ENCODE results near the gene NAPSA. TPM values are rescaled to one million over a fixed set of nuclear protein-coding genes. Genes with fewer than 3 reads are reported as not detected.

Gene NAPSA
- total RNA-seq, 2 donors from 2014 or later: 0.31 TPM; not detected in 1

DNA sequence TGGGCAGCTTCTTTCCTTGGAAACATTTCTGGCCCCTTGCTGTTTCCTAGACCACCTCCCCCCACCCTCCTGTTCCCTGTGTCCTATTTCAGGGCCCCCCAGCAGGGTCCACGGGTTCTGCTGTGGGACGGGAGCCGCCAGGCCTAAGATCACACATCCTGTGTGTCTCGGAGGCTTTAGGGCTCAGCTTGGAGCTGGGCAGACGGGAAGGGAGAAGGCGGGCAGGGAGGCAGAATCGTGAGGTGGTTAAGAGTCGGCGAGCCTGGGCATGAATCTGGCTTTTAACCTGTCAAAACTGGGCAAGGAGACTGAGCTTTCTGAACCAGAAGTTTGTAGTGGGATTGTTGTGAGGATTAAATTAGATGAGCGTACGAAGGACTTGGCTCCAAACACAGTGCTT lies 41.1 kb downstream of the NAPSA start:
- Histone ChIP-seq H3K27ac (no peak overlapping the region), H3K4me1 (peaks cover 0 to 18% of the 10 kb centered on the region in 2 donors), H3K4me3 (no peak overlapping the region), H3K9me3 (no peaks in the 10 kb centered on the region), H3K27me3 (no peaks in the 10 kb centered on the region), H3K36me3 (no peaks in the 10 kb centered on the region)
- TF ChIP-seq, protein P1, sequence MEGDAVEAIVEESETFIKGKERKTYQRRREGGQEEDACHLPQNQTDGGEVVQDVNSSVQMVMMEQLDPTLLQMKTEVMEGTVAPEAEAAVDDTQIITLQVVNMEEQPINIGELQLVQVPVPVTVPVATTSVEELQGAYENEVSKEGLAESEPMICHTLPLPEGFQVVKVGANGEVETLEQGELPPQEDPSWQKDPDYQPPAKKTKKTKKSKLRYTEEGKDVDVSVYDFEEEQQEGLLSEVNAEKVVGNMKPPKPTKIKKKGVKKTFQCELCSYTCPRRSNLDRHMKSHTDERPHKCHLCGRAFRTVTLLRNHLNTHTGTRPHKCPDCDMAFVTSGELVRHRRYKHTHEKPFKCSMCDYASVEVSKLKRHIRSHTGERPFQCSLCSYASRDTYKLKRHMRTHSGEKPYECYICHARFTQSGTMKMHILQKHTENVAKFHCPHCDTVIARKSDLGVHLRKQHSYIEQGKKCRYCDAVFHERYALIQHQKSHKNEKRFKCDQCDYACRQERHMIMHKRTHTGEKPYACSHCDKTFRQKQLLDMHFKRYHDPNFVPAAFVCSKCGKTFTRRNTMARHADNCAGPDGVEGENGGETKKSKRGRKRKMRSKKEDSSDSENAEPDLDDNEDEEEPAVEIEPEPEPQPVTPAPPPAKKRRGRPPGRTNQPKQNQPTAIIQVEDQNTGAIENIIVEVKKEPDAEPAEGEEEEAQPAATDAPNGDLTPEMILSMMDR (IDR thresholded peaks at IDR 0.05): no peak
- no peak for DNase-seq (ENCODE audit: low spot score)

DNA sequence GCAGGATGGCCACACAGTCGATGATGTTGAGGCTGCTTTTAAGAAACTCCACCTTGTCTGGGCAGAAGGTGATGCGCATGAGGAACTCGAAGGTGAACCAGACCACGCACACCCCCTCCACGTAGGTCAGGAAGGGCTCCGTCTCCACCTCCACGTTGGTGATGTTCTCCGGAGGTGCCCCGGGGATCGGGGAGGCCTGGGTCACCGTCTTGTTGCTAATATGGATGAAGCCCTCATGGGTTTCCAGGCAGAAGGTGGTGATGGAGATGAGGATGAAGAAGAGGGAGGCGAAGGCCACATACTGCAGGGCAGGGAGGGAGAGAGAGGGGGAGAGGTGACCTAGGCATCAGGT lies 41.7 kb downstream of the NAPSA start:
- Histone ChIP-seq H3K4me3 (no peak overlapping the region), H3K27me3 (no peaks in the 10 kb centered on the region), H3K9me3 (no peaks in the 10 kb centered on the region), H3K4me1 (peaks cover 0 to 17% of the 10 kb centered on the region in 2 donors), H3K36me3 (no peaks in the 10 kb centered on the region), H3K27ac (no peak overlapping the region)
- TF ChIP-seq, protein P1 (IDR thresholded peaks at IDR 0.05): no peak
- DNase-seq (ENCODE audit: low spot score): no peak

DNA sequence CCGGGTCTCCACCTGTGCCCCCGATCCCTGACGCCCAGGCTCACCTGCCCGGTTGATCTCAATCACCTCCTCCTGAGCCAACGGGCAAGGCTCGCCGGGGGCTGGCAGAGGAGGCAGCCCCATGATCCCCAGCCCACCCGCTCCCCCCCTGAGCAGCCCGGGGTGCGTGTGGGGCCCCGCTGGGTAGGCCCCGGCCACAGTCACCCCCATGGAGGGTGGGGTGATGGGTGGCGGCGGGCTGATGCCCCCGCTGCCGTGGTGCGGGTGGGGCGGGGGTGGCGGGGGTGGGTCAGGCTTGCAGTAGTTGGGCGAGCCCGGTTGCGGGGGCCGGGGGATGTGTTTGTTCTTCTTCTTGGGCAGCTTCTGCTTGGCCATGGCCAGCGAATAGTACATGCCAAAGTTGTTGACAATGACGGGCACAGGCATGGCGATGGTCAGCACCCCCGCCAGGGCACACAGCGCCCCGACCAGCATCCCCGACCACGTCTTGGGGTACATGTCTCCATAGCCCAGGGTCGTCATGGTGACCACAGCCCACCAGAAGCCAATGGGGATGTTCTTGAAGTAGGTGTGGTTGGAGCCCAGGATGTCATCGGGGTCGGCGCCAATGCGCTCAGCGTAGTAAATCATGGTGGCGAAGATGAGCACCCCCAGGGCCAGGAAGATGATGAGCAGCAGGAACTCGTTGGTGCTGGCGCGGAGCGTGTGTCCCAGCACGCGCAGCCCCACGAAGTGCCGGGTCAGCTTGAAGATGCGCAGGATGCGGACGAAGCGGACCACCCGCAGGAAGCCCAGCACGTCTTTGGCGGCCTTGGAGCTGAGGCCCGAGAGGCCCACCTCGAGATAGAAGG lies 42.3 kb downstream of the NAPSA start:
- Histone ChIP-seq H3K4me3 (no peak overlapping the region), H3K27ac (no peak overlapping the region), H3K4me1 (peaks cover 0 to 17% of the 10 kb centered on the region in 2 donors), H3K9me3 (no peaks in the 10 kb centered on the region), H3K27me3 (no peaks in the 10 kb centered on the region), H3K36me3 (no peaks in the 10 kb centered on the region)
- TF ChIP-seq, protein P1 (IDR thresholded peaks at IDR 0.05): no peak
- no peak for DNase-seq (ENCODE audit: low spot score)

DNA sequence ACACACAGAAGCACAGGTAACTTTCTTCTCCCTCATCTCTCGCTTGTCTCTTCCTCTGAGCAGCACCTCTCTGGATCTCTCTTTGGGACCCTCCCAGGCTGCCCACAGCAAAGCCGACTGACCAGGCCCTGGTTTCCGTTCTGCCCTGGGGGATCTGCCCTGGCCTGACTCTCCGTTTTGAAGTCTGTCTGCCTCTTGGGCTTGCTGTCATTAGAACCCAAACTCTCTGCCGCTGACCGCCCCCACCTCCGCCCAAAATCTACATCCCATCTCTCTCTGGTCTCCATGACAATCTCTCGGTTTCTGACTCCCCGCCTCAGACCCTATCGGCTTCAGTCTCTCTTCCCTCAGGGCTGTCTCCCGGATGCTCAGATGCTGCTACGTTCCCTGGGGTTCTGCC lies 43.2 kb downstream of the NAPSA start:
- H3K9me3 ChIP-seq: no peaks in the 10 kb centered on the region
- TF ChIP-seq, protein P1 (IDR thresholded peaks at IDR 0.05): no peak
- H3K27me3 ChIP-seq: no peaks in the 10 kb centered on the region

DNA sequence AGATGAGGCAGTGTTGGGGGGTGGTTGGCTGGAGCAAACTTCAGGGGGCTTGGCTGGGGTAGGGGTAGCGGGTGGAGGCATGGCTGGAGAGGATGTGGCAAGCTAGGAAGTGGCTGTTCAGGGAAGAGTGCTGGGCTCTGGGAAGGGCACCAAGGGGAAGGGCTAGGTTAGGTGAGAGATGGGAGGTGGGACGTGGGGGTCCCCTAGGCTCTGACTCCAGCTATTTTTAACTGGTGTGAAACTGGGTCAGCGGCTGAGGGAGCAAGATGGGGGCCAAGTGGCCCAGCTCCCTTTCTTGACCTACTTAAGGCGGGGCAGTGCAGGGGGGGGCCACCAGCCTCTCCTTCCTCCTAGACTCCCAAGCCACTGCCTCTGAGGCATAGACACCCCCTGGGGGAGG lies 43.6 kb downstream of the NAPSA start:
- no peak for DNase-seq (ENCODE audit: low spot score)
- Histone ChIP-seq H3K4me1 (peaks cover 0 to 17% of the 10 kb centered on the region in 2 donors), H3K4me3 (no peak overlapping the region), H3K27ac (no peak overlapping the region), H3K36me3 (no peaks in the 10 kb centered on the region), H3K27me3 (no peaks in the 10 kb centered on the region), H3K9me3 (no peaks in the 10 kb centered on the region)
- TF ChIP-seq, protein P1 (IDR thresholded peaks at IDR 0.05): no peak

More for the DNA sequence above, 43.2 kb downstream of the NAPSA start:
- no peak overlapping the region for H3K4me3 ChIP-seq
- peaks cover 0 to 17% of the 10 kb centered on the region in 2 donors for H3K4me1 ChIP-seq
- no peaks in the 10 kb centered on the region for H3K36me3 ChIP-seq
- H3K27ac ChIP-seq: no peak overlapping the region
- no peak for DNase-seq (ENCODE audit: low spot score)
